Ectodermal cell (in vitro differentiated cells): ENCODE data around the gene SLC4A3.

Experiments
- H3K27ac ChIP-seq: 2 replicates; pipeline ENCODE4 v1.7.0; 2013; ENCODE audit warnings: mild to moderate bottlenecking, low read depth, low read length; ENCODE audit not compliant: insufficient read depth, poor library complexity, severe bottlenecking
- H3K27me3 ChIP-seq: 2 replicates; pipeline ENCODE4 v1.7.0; 2013; ENCODE audit warnings: mild to moderate bottlenecking, low read length; ENCODE audit not compliant: insufficient read depth, control insufficient read depth, poor library complexity, severe bottlenecking
- H3K36me3 ChIP-seq: one replicate; pipeline ENCODE4 v1.7.0; 2013; ENCODE audit warnings: low read length; ENCODE audit not compliant: control insufficient read depth, insufficient read depth
- H3K4me1 ChIP-seq: one replicate; pipeline ENCODE4 v1.7.0; 2013; ENCODE audit warnings: low read length; ENCODE audit not compliant: control insufficient read depth, insufficient read depth
- H3K4me3 ChIP-seq: 2 replicates; pipeline ENCODE4 v1.7.0; 2013; ENCODE audit warnings: low read depth, low read length, control low read depth; ENCODE audit not compliant: insufficient read depth
- H3K9me3 ChIP-seq: 2 replicates; pipeline ENCODE4 v1.7.0; 2013; ENCODE audit warnings: mild to moderate bottlenecking, low read length, moderate library complexity; ENCODE audit not compliant: control insufficient read depth
- WGBS, 2 experiments: methylation state at CpG; one replicate each; pipeline ENCODE4 v1.1.7; 2013; ENCODE audit warnings: missing lambda C conversion rate in 2 of 2; 5-methylcytosine and 5-hydroxymethylcytosine counted together

The SLC4A3 gene

DNA sequence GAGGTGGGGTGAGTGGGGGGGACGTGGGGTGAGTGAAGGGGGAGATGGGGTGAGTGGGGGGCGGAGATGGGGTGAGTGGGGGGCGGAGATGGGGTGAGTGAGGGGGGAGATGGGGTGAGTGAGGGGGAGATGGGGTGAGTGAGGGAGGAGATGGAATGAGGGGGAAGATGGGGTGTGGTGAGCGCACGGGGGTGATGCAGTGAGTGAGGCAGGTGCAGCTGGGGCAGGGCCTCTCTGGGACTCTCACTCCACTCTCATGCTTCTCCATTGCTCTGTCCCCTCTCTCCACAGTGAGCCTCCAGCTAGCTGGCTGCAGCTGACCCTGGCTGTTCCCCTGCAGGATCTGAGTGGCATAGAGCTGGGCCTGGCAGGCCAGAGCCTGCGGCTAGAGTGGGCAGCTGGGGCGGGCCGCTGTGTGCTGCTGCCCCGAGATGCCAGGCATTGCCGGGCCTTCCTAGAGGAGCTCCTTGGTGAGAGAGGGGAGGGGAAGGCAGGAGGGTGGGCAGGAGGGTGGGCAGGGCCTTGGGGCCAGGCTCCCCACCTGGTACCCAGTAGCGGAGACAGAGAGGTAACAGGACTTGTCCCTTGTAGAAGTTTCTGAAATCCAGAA lies 13.9 kb upstream of the SLC4A3 start:
- H3K27me3 ChIP-seq: no peaks in the 10 kb centered on the region
- 96% methylated on average over 9 to 10 of the region's 11 CpGs for WGBS, 2 experiments

GRCh38 chr2:219614076-219614860 lies 13.2 kb upstream of the SLC4A3 start:
- no peaks in the 10 kb centered on the region for H3K9me3 ChIP-seq
- no peaks in the 10 kb centered on the region for H3K27me3 ChIP-seq
- no peaks in the 10 kb centered on the region for H3K36me3 ChIP-seq
- H3K4me3 ChIP-seq: no peak overlapping the region
- no peak overlapping the region for H3K27ac ChIP-seq
- no peaks in the 10 kb centered on the region for H3K4me1 ChIP-seq
- 94% methylated on average over 11 of the region's 11 CpGs for WGBS, 2 experiments

More for the DNA sequence above, 13.9 kb upstream of the SLC4A3 start:
- no peak overlapping the region for H3K4me3 ChIP-seq
- no peak overlapping the region for H3K27ac ChIP-seq
- H3K36me3 ChIP-seq: no peaks in the 10 kb centered on the region
- no peaks in the 10 kb centered on the region for H3K9me3 ChIP-seq
- no peaks in the 10 kb centered on the region for H3K4me1 ChIP-seq

GRCh38 chr2:219615036-219615435 lies 12.4 kb upstream of the SLC4A3 start:
- Histone ChIP-seq H3K36me3 (no peaks in the 10 kb centered on the region), H3K27me3 (no peaks in the 10 kb centered on the region), H3K9me3 (no peaks in the 10 kb centered on the region), H3K27ac (no peak overlapping the region), H3K4me3 (no peak overlapping the region), H3K4me1 (no peaks in the 10 kb centered on the region)
- WGBS, 2 experiments: 94 to 95% methylated on average over 11 of the region's 11 CpGs

DNA sequence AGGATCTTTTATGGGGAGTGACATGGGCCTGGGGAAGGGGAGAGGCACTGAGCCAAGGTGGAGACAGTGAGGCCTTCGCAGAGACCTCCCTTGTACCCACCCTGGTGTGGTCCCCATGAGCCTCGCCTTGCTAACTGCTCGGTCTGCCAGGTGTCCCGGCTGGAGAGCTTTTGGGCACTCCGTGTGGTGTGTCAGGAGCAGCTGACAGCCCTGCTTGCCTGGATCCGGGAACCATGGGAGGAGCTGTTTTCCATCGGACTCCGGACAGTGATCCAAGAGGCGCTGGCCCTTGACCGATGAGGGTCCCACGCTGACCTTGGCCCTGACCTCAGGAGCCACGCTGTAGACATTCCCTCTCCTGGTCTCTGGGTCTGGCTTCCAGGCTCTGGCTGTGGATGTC lies 11.5 kb upstream of the SLC4A3 start:
- Histone ChIP-seq H3K4me1 (no peaks in the 10 kb centered on the region), H3K9me3 (no peaks in the 10 kb centered on the region), H3K27me3 (no peaks in the 10 kb centered on the region), H3K27ac (no peak overlapping the region), H3K4me3 (no peak overlapping the region), H3K36me3 (no peaks in the 10 kb centered on the region)
- WGBS, 2 experiments: 87 to 88% methylated on average over 12 of the region's 12 CpGs

DNA sequence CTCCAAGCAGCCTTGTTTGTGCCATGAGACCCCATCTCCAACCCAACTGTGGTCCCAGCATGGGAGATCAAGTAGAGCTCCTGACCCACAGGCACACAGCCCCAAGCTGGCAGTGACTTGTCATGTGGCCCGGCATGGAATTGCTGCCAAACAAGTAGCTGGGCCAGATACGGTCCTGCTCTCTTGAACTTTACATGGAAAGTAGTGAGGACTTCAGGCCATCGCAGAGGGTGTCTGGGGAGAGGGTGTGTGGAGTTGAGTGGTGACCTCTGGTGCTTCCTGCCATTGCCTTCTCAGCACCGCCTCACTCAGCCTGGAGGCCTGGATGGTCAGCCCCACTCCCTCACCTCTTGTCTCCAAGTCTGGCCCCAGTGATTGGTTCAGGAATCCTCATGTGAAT lies 10.9 kb upstream of the SLC4A3 start:
- H3K4me1 ChIP-seq: no peaks in the 10 kb centered on the region
- no peak overlapping the region for H3K27ac ChIP-seq
- 95 to 96% methylated on average over 4 of the region's 4 CpGs for WGBS, 2 experiments
- H3K9me3 ChIP-seq: no peaks in the 10 kb centered on the region
- H3K27me3 ChIP-seq: no peaks in the 10 kb centered on the region
- H3K36me3 ChIP-seq: no peaks in the 10 kb centered on the region
- no peak overlapping the region for H3K4me3 ChIP-seq

GRCh38 chr2:219618733-219619122 lies 8.7 kb upstream of the SLC4A3 start:
- H3K9me3 ChIP-seq: no peaks in the 10 kb centered on the region
- WGBS, 2 experiments: 85 to 92% methylated on average over 3 of the region's 3 CpGs
- H3K4me1 ChIP-seq: no peaks in the 10 kb centered on the region
- H3K27me3 ChIP-seq: peaks cover 4% of the 10 kb centered on the region
- H3K36me3 ChIP-seq: no peaks in the 10 kb centered on the region
- no peak overlapping the region for H3K4me3 ChIP-seq
- H3K27ac ChIP-seq: no peak overlapping the region

GRCh38 chr2:219619235-219619634 lies 8.2 kb upstream of the SLC4A3 start:
- peaks cover 4% of the 10 kb centered on the region for H3K27me3 ChIP-seq
- 39 to 52% methylated on average over 3 to 4 of the region's 4 CpGs for WGBS, 2 experiments

DNA sequence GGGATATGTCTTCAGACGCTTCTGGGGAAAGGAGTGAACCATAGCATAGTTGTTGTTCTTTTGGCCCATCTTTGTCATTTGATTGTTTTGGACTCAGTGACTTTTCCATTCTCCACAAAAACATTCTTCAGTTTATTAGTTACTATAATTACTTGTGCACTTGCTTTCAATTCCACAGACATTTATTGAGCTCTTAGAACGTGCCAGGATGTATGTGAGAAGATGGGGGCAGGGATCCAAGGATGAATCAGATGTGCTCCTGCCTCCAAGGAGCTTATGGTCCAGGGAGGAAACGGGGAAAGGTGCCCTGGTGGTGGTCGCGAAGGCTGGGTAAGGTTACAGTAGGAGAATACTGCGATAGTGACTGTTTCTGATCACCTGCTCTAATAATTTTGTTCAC lies 6.9 kb upstream of the SLC4A3 start:
- Histone ChIP-seq H3K27me3 (peaks cover 15% of the 10 kb centered on the region), H3K4me3 (no peak overlapping the region), H3K36me3 (no peaks in the 10 kb centered on the region), H3K27ac (no peak overlapping the region), H3K4me1 (no peaks in the 10 kb centered on the region), H3K9me3 (no peaks in the 10 kb centered on the region)
- WGBS, 2 experiments: 89 to 93% methylated on average over 6 of the region's 6 CpGs

More at GRCh38 chr2:219619235-219619634, 8.2 kb upstream of the SLC4A3 start:
- Histone ChIP-seq H3K4me3 (no peak overlapping the region), H3K9me3 (no peaks in the 10 kb centered on the region), H3K27ac (no peak overlapping the region), H3K4me1 (no peaks in the 10 kb centered on the region), H3K36me3 (no peaks in the 10 kb centered on the region)

- 73 to 81% methylated on average over 4 of the region's 4 CpGs for WGBS, 2 experiments
- H3K27ac ChIP-seq: no peak overlapping the region
- no peak overlapping the region for H3K4me3 ChIP-seq
- H3K9me3 ChIP-seq: no peaks in the 10 kb centered on the region
- H3K4me1 ChIP-seq: no peaks in the 10 kb centered on the region
- no peaks in the 10 kb centered on the region for H3K36me3 ChIP-seq
- H3K27me3 ChIP-seq: peaks cover 27% of the 10 kb centered on the region
Observed at GRCh38 chr2:219621935-219622334, 5.5 kb upstream of the SLC4A3 start.

DNA sequence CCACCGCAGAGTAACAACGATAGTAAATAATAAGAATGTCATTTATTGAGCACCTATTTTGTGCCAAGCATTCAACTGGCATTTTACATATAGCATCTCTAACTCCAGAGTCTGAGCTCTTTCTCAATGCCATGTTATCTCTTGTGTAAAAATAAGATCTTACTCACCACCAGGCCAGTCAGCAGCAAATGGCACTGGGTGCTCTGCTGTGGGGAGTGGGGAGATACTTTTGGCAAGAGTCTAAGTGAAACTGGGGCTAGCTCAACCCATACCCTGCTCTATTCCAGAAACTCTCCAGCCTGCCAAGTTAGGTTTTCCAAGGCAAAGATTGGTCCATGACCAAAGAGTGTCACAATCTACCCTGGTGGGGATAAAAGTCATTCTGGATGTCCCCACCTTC lies 5.0 kb upstream of the SLC4A3 start:
- Histone ChIP-seq H3K9me3 (no peaks in the 10 kb centered on the region), H3K4me1 (no peaks in the 10 kb centered on the region), H3K36me3 (no peaks in the 10 kb centered on the region), H3K4me3 (no peak overlapping the region), H3K27me3 (peaks cover 32% of the 10 kb centered on the region), H3K27ac (no peak overlapping the region)
- WGBS, 2 experiments: 100% methylated on average over 1 to 2 of the region's 2 CpGs
